Activated CD4-positive, alpha-beta T cell treated with anti-CD3 and anti-CD28 coated beads for 4 hours (primary cell): ENCODE results near the gene CGB7.

Experiments
- DNase-seq, 2 donors: peaks; one replicate each; pipeline ENCODE4 v3.0.0-alpha.2; 2020

The CGB7 gene

DNA sequence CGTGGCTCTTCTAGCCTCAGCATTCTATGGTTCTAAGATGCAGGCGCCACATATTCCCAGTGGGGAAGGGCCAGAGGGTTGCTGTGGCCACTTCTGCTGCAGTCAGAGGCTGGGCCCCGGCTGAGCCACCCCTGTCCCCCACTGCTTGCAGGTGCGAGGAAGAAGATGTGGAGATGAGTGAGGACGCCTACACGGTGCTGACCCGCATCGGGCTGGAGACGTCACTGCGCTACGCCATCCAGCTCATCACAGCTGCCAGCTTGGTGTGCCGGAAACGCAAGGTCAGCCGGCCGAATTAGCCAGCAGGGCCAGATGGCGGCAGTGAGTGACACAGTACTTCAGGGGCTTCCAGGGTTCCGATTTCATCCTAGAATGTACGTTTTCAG, 42.7 kb downstream of the CGB7 start:
- no peak for DNase-seq

DNA sequence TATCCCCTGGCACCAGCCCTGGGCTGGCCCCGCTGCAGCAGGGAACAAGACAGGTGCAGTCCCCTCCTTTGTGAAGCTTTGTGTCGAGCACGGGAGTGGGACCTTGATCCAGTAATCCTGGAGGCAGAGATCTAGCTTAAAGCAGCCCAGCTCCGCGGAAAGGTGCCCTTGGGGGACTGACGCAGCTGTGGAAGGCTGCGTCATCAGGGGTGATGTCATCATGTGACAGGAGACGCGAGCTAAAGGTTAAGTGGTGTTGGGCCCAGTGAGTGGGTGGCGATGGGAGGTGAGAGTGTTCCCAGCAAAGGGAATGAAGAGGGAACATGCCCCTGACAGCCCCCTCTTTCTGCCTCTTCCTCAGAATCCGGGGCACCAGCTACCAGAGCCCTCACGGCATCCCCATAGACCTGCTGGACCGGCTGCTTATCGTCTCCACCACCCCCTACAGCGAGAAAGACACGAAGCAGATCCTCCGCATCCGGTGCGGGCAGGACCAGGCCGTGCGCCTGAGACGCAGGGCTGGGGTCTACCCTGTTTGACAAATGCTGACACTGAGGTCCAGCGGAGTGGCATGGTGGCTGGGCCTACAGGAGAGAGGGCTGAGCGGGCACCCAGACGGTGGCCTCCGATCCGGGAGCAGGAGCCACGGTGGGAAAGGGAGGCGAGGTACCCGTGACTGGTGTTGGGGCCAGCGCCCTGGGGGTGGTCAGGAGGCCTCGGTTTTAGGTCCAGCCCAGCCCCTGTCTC, 43.3 kb downstream of the CGB7 start:
- DNase-seq, result no peak

- DNase-seq, result no peak
Observed at GRCh38 chr19:49011194-49011593, 46.4 kb downstream of the CGB7 start.

DNA sequence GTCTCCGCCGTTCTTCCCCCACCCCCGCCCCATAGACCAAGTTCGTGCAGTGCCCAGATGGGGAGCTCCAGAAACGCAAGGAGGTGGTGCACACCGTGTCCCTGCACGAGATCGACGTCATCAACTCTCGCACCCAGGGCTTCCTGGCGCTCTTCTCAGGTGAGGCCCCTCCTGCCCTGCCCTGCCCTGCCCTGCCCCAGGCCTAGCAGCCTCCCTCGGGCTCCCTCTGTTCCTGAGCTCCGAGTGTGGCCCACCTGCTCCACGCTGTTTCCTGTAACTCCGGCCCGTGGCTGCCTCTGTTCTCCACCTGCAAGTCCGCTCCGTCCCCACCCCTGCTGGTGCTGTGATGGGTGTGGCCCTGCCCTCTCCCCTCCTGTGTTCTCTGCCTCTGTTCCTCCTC, 47.1 kb downstream of the CGB7 start:
- DNase-seq, result no peak

DNA sequence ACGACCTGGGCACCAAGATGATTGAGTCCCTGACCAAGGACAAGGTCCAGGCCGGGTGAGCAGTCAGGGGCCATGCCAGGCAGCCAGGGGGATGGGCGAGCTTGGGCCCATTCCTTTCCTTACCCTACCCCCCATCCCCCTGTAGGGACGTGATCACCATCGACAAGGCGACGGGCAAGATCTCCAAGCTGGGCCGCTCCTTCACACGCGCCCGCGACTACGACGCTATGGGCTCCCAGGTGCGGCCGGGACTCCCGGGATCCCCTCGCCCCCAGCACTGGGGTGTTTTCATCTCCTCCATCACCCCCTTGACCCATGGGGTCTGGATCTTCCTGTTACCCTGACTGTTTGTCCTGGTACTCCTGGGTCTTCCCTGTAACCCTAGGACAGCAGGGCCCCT, 47.7 kb downstream of the CGB7 start:
- no peak for DNase-seq

GRCh38 chr19:49006905-49007304, 50.6 kb downstream of the CGB7 start:
- DNase-seq, result no peak

GRCh38 chr19:49004964-49005614, 52.5 kb downstream of the CGB7 start:
- DNase-seq, result no peak
